GM23338 (cell line): ENCODE measurements around the gene AGAP3. TPM values are rescaled to one million over a fixed set of nuclear protein-coding genes. Genes with fewer than 3 reads are reported as not detected.

Source experiments
- ATAC-seq: fragments of 200-7000 bp; cut with Tn5 transposase; 3 replicates; pipeline ENCODE4 v1.9.1; 2020
- DNase-seq: peaks from one replicate; pipeline ENCODE4 v3.0.0-alpha.2; 2015; ENCODE audit warnings: low spot score
- H2AFZ ChIP-seq: fragments of 200-600 bp; sonication (generic); 2 replicates; pipeline ENCODE4 v1.8.0; 2016; ENCODE audit warnings: antibody characterized with exemption, mild to moderate bottlenecking, moderate library complexity
- H3F3A ChIP-seq: fragments of 200-600 bp; sonication (generic); replicated peaks from 2 replicates; pipeline ENCODE4 v1.8.0; 2017; ENCODE audit warnings: antibody characterized with exemption, mixed run types, low read depth
- H3K27ac ChIP-seq: fragments of 200-600 bp; sonication (generic); 2 replicates; pipeline ENCODE4 v1.6.1; 2016; ENCODE audit warnings: low read depth
- H3K27me3 ChIP-seq: fragments of 200-600 bp; sonication (generic); 2 replicates; pipeline ENCODE4 v1.8.0; 2016; ENCODE audit warnings: mild to moderate bottlenecking, mixed run types, moderate library complexity; ENCODE audit not compliant: insufficient read depth
- H3K36me3 ChIP-seq: fragments of 200-600 bp; sonication (generic); 2 replicates; pipeline ENCODE4 v1.8.0; 2016; ENCODE audit warnings: mild to moderate bottlenecking; ENCODE audit not compliant: insufficient read depth
- H3K4me1 ChIP-seq: fragments of 200-600 bp; sonication (generic); 2 replicates; pipeline ENCODE4 v1.8.0; 2016; ENCODE audit warnings: mild to moderate bottlenecking, moderate library complexity; ENCODE audit not compliant: insufficient read depth
- H3K4me2 ChIP-seq: fragments of 200-600 bp; sonication (generic); 2 replicates; pipeline ENCODE4 v1.7.1; 2017; ENCODE audit warnings: mixed run types
- H3K4me3 ChIP-seq: fragments of 200-600 bp; sonication (generic); 2 replicates; pipeline ENCODE4 v1.6.1; 2016; ENCODE audit warnings: mixed run types
- H3K79me2 ChIP-seq: fragments of 200-600 bp; sonication (generic); replicated peaks from 2 replicates; pipeline ENCODE4 v1.8.0; 2017; ENCODE audit warnings: mild to moderate bottlenecking; ENCODE audit not compliant: insufficient read depth
- H3K9me2 ChIP-seq: fragments of 200-600 bp; sonication (generic); 2 replicates; pipeline ENCODE4 v1.8.0; 2017; ENCODE audit not compliant: insufficient read depth
- H4K20me1 ChIP-seq: fragments of 200-600 bp; sonication (generic); replicated peaks from 2 replicates; pipeline ENCODE4 v1.8.0; 2017; ENCODE audit warnings: mild to moderate bottlenecking; ENCODE audit not compliant: insufficient read depth
- H3K27ac Mint-ChIP-seq: 2 replicates; pipeline ENCODE4 v1.8.0; 2020; ENCODE audit warnings: inconsistent platforms, mild to moderate bottlenecking, moderate library complexity, mixed read lengths
- H3K27me3 Mint-ChIP-seq: 3 replicates; pipeline ENCODE4 v1.8.0; 2022; ENCODE audit warnings: low read depth, mild to moderate bottlenecking, moderate library complexity, mixed read lengths, inconsistent platforms; ENCODE audit not compliant: insufficient read depth, poor library complexity
- H3K36me3 Mint-ChIP-seq: 3 replicates; pipeline ENCODE4 v1.8.0; 2021; ENCODE audit warnings: low read depth, mild to moderate bottlenecking, inconsistent platforms, moderate library complexity, mixed read lengths
- H3K4me1 Mint-ChIP-seq: 3 replicates; pipeline ENCODE4 v1.8.0; 2020; ENCODE audit warnings: mild to moderate bottlenecking, inconsistent platforms, mixed read lengths
- H3K4me3 Mint-ChIP-seq: 3 replicates; pipeline ENCODE4 v1.8.0; 2021; ENCODE audit warnings: moderate library complexity, mild to moderate bottlenecking, inconsistent platforms, mixed read lengths
- H3K9me3 Mint-ChIP-seq: 3 replicates; pipeline ENCODE4 v1.8.0; 2020; ENCODE audit warnings: moderate library complexity, mild to moderate bottlenecking, inconsistent platforms, mixed read lengths
- CREB1 ChIP-seq: fragments of 250-450 bp; sonication (Bioruptor Pico); IDR thresholded peaks from 2 replicates; pipeline ENCODE4 v1.5.0; 2020; ENCODE audit warnings: low read depth, mild to moderate bottlenecking, moderate library complexity
- ETS1 ChIP-seq: IDR thresholded peaks from 2 replicates; pipeline ENCODE4 v1.6.1; 2016; ENCODE audit warnings: antibody characterized with exemption
- JUNB ChIP-seq: IDR thresholded peaks from one replicate; pipeline ENCODE4 v1.6.1; 2016; ENCODE audit warnings: antibody characterized with exemption; ENCODE audit not compliant: unreplicated experiment
- ZNF114 ChIP-seq: fragments of 250-450 bp; sonication (Bioruptor Pico); IDR thresholded peaks from 2 replicates; pipeline ENCODE4 v1.5.0; 2020; ENCODE audit warnings: mild to moderate bottlenecking, moderate library complexity
- ZNF331 ChIP-seq: fragments of 250-450 bp; sonication (Bioruptor Pico); IDR thresholded peaks from 2 replicates; pipeline ENCODE4 v1.5.0; 2020; ENCODE audit warnings: low read depth, mild to moderate bottlenecking, moderate library complexity
- ZNF462 ChIP-seq: fragments of 250-450 bp; sonication (Bioruptor Pico); IDR thresholded peaks from 2 replicates; pipeline ENCODE4 v1.5.0; 2020; ENCODE audit warnings: mild to moderate bottlenecking, moderate library complexity
- polyA plus RNA-seq: library from polyadenylated mRNA; unstranded; fragments of >200 nt; fragmentation: Nextera tagmentation; extraction: Ambion mirVana; gene quantifications from 2 replicates; pipeline ENCODE4 v1.2.1, GENCODE V29; 2016
- total RNA-seq: library from RNA; depleted of rRNA; stranded (reverse); fragments of >200 nt; shearing (Covaris generic); gene quantifications from 2 replicates; pipeline ENCODE4 v1.2.3, GENCODE V29; 2014
- TF ChIP-seq, protein P1 (sequence below), 2 experiments: fragments of 200-600 bp in 1 of 2; sonication (generic) in 1 of 2; conservative IDR thresholded peaks; 2 replicates each; pipeline versions ENCODE4 v1.5.1 to v1.6.1; 2016 to 2017; ENCODE audit warnings: antibody characterized with exemption in 2 of 2, low read depth in 2 of 2, mild to moderate bottlenecking in 2 of 2, moderate library complexity in 1 of 2

Gene AGAP3
- total and polyA plus RNA-seq, 2 experiments from 2014 or later, result 24.0 to 39.2 TPM

DNA sequence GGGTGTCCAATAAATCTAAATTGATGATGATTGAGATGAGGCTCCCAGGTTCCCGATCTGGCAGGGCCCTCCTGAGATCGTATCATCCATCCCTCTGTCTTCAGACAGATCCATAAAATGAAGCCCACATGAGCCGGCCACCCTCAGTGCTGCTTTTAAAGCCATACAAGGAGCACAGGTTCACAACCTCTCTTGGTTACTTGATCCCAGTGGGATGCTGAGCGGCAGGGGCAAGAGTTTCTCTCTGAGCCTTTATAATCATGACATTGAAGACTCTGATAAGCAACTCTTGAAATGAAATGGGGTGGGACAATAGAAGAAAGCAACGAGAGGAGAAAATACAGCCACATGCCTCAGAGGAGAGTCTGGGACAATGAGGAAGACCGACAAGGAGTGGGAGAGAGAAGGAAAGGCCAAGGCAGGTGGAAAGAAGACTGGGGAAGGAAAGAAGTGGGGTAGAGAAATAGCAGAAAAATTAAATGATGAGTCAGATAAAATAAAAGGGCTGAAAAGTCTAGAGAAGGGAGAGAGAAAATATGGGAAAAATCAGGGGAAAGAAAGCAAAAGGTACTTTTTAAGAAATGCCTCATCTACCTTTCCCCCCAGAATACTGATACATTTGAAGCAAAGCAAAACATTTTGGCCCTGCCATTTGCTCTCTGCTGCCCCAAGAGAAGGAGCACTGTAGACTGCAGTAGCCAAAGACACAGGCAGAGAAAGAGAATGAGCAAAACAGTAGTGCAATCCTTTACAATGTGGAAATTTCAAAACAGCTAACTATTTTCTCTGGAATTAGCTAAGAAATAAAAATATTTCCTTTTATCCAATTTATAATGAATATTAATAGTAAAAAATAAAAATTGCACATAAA, 66.6 kb downstream of the AGAP3 start:
- Histone ChIP-seq H3K79me2 (no peaks in the 10 kb centered on the region), H3K27me3 (peaks cover 3% of the 10 kb centered on the region; the same call in 1 of the 2 replicates), H4K20me1 (no peaks in the 10 kb centered on the region), H3K4me3 (no peak overlapping the region), H3K4me1 (no peaks in the 10 kb centered on the region; the same call in 1 of the 2 replicates), H3K9me2 (no peaks in the 10 kb centered on the region), H2AFZ (no peak overlapping the region), H3F3A (no peaks in the 10 kb centered on the region), H3K27ac (no peak overlapping the region), H3K36me3 (no peaks in the 10 kb centered on the region), H3K4me2 (no peak overlapping the region)
- Mint-ChIP-seq H3K27me3 (peaks cover 3% of the 10 kb centered on the region), H3K36me3 (no peaks in the 10 kb centered on the region), H3K27ac (no peak overlapping the region), H3K4me3 (no peak overlapping the region), H3K9me3 (no peaks in the 10 kb centered on the region), H3K4me1 (peaks cover 20% of the 10 kb centered on the region)
- TF ChIP-seq ZNF114 (CRISPR knock-in tag) (no peak), JUNB (no peak), ZNF462 (CRISPR knock-in tag) (no peak), ETS1 (no peak), ZNF331 (CRISPR knock-in tag) (no peak), CREB1 (CRISPR knock-in tag) (no peak)
- TF ChIP-seq, protein P1, sequence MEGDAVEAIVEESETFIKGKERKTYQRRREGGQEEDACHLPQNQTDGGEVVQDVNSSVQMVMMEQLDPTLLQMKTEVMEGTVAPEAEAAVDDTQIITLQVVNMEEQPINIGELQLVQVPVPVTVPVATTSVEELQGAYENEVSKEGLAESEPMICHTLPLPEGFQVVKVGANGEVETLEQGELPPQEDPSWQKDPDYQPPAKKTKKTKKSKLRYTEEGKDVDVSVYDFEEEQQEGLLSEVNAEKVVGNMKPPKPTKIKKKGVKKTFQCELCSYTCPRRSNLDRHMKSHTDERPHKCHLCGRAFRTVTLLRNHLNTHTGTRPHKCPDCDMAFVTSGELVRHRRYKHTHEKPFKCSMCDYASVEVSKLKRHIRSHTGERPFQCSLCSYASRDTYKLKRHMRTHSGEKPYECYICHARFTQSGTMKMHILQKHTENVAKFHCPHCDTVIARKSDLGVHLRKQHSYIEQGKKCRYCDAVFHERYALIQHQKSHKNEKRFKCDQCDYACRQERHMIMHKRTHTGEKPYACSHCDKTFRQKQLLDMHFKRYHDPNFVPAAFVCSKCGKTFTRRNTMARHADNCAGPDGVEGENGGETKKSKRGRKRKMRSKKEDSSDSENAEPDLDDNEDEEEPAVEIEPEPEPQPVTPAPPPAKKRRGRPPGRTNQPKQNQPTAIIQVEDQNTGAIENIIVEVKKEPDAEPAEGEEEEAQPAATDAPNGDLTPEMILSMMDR (conservative IDR thresholded peaks at IDR 0.05; ENCODE audit: low read depth in 2 of 2), result peak in 1 of 2 experiments; percentile 20; a peak in 2 of 4 replicates
- DNase-seq (no peak), ATAC-seq (peak; percentile 56)
